ENCODE measurements around the gene RRAD.
"Not testable (repeated sequence)": the region's sequence is repeated elsewhere in the genome, so short reads cannot be mapped to it uniquely, and the experiment has no call there.

Gene RRAD

GRCh38 chr16:66898933-66899309 is 26.4 kb downstream of the RRAD start:
- H3K27ac ChIP-seq, result no peak overlapping the region
- no peaks in the 10 kb centered on the region for H3K27me3 ChIP-seq
- H3K4me1 ChIP-seq (ENCODE audit: control insufficient read depth in 1 of 2, insufficient read depth in 1 of 2, low read depth in 1 of 2, low read length in 1 of 2), result no peaks in the 10 kb centered on the region
- H3K9me3 ChIP-seq, result no peaks in the 10 kb centered on the region
- no peak overlapping the region for H3K4me3 ChIP-seq (ENCODE audit: low read depth in 1 of 2, low read length in 1 of 2)
- no peaks in the 10 kb centered on the region for H3K36me3 ChIP-seq
- TF ChIP-seq CTCF (IDR thresholded peaks at IDR 0.05), result no peak

GRCh38 chr16:66898207-66898606 is 27.1 kb downstream of the RRAD start:
- H3K4me3 ChIP-seq (ENCODE audit: low read depth in 1 of 2, low read length in 1 of 2), result no peak overlapping the region
- no peaks in the 10 kb centered on the region for H3K9me3 ChIP-seq
- H3K4me1 ChIP-seq (ENCODE audit: control insufficient read depth in 1 of 2, insufficient read depth in 1 of 2, low read depth in 1 of 2, low read length in 1 of 2), result no peaks in the 10 kb centered on the region
- no peak for TF ChIP-seq CTCF (IDR thresholded peaks at IDR 0.05)
- H3K27me3 ChIP-seq, result no peaks in the 10 kb centered on the region
- no peak overlapping the region for H3K27ac ChIP-seq
- no peaks in the 10 kb centered on the region for H3K36me3 ChIP-seq

- not testable (repeated sequence) for H3K27me3 ChIP-seq; H3K4me3 ChIP-seq (ENCODE audit: low read depth in 1 of 2, low read length in 1 of 2); H3K4me1 ChIP-seq (ENCODE audit: control insufficient read depth in 1 of 2, insufficient read depth in 1 of 2, low read depth in 1 of 2, low read length in 1 of 2); H3K36me3 ChIP-seq; H3K27ac ChIP-seq; H3K9me3 ChIP-seq
Measured at GRCh38 chr16:66896682-66897081, 28.7 kb downstream of the RRAD start.

- Histone ChIP-seq H3K9me3 (no peaks in the 10 kb centered on the region), H3K36me3 (no peaks in the 10 kb centered on the region), H3K4me3 (ENCODE audit: low read depth in 1 of 2, low read length in 1 of 2) (no peak overlapping the region), H3K4me1 (ENCODE audit: control insufficient read depth in 1 of 2, insufficient read depth in 1 of 2, low read depth in 1 of 2, low read length in 1 of 2) (no peaks in the 10 kb centered on the region), H3K27ac (no peak overlapping the region), H3K27me3 (no peaks in the 10 kb centered on the region)
- no peak for TF ChIP-seq CTCF (IDR thresholded peaks at IDR 0.05)
Measured at GRCh38 chr16:66895999-66896398, 29.3 kb downstream of the RRAD start.

GRCh38 chr16:66895689-66895979 is 29.7 kb downstream of the RRAD start:
- H3K4me3 ChIP-seq (ENCODE audit: low read depth in 1 of 2, low read length in 1 of 2), result no peak overlapping the region
- TF ChIP-seq CTCF (IDR thresholded peaks at IDR 0.05), result no peak

GRCh38 chr16:66894948-66895688 is 30.2 kb downstream of the RRAD start:
- no peak overlapping the region for H3K4me3 ChIP-seq (ENCODE audit: low read depth in 1 of 2, low read length in 1 of 2)
- H3K36me3 ChIP-seq, result no peaks in the 10 kb centered on the region
- H3K27me3 ChIP-seq, result no peaks in the 10 kb centered on the region
- TF ChIP-seq CTCF (IDR thresholded peaks at IDR 0.05), result no peak
- no peak overlapping the region for H3K27ac ChIP-seq
- no peaks in the 10 kb centered on the region for H3K4me1 ChIP-seq (ENCODE audit: control insufficient read depth in 1 of 2, insufficient read depth in 1 of 2, low read depth in 1 of 2, low read length in 1 of 2)
- H3K9me3 ChIP-seq, result no peaks in the 10 kb centered on the region

More at GRCh38 chr16:66895689-66895979, 29.7 kb downstream of the RRAD start:
- no peaks in the 10 kb centered on the region for H3K4me1 ChIP-seq (ENCODE audit: control insufficient read depth in 1 of 2, insufficient read depth in 1 of 2, low read depth in 1 of 2, low read length in 1 of 2)
- H3K27ac ChIP-seq, result no peak overlapping the region
- H3K36me3 ChIP-seq, result no peaks in the 10 kb centered on the region
- H3K9me3 ChIP-seq, result no peaks in the 10 kb centered on the region
- H3K27me3 ChIP-seq, result no peaks in the 10 kb centered on the region
